OCI-LY3 (cell line): ENCODE results near the gene PSME3.

ENCODE experiments used
- H2AFZ ChIP-seq: fragments of 200-600, 300-600 bp; shearing (Covaris generic); 2 replicates; pipeline ENCODE4 v1.6.0; 2014; ENCODE audit warnings: antibody characterized with exemption, low read depth, low read length
- H3K27ac ChIP-seq: fragments of 200-600, 300-600 bp; sonication (generic); 2 replicates; pipeline ENCODE4 v1.5.1; 2014; ENCODE audit warnings: mild to moderate bottlenecking, low read length, moderate library complexity, mixed read lengths
- H3K27me3 ChIP-seq: fragments of 200-600, 300-600 bp; sonication (generic); 2 replicates; pipeline ENCODE4 v1.6.1; 2014; ENCODE audit warnings: low read depth, low read length, mixed read lengths
- H3K36me3 ChIP-seq: fragments of 200-600, 300-600 bp; sonication (generic); replicated peaks from 2 replicates; pipeline ENCODE3; 2014; ENCODE audit warnings: low read depth, low read length, mixed read lengths
- H3K4me1 ChIP-seq: fragments of 300-600, 200-600 bp; sonication (generic); 2 replicates; pipeline ENCODE4 v1.6.1; 2014; ENCODE audit warnings: low read length, mixed read lengths
- H3K4me2 ChIP-seq: fragments of 200-600, 300-600 bp; sonication (generic); 2 replicates; pipeline ENCODE4 v1.6.1; 2014; ENCODE audit warnings: low read length, mixed read lengths
- H3K4me3 ChIP-seq: fragments of 300-600, 200-600 bp; sonication (generic); 2 replicates; pipeline ENCODE4 v1.5.1; 2014; ENCODE audit warnings: antibody characterized with exemption, mild to moderate bottlenecking, low read length, moderate library complexity
- H3K79me2 ChIP-seq: fragments of 300-600, 200-600 bp; shearing (Covaris generic); 2 replicates; pipeline ENCODE4 v1.6.1; 2014; ENCODE audit warnings: mild to moderate bottlenecking, low read length, mixed read lengths
- H3K9ac ChIP-seq: fragments of 300-600, 200-600 bp; shearing (Covaris generic); 2 replicates; pipeline ENCODE4 v1.6.0; 2014; ENCODE audit warnings: mild to moderate bottlenecking, low read length, moderate library complexity
- H3K9me3 ChIP-seq: fragments of 200-600, 300-600 bp; shearing (Covaris generic); 2 replicates; pipeline ENCODE4 v1.6.1; 2014; ENCODE audit warnings: low read length, mixed read lengths; ENCODE audit not compliant: insufficient read depth
- H4K20me1 ChIP-seq: fragments of 200-600, 300-600 bp; sonication (generic); 2 replicates; pipeline ENCODE4 v1.6.1; 2016; ENCODE audit warnings: low read length, mixed read lengths; ENCODE audit not compliant: insufficient read depth
- EZH2phosphoT487 ChIP-seq: fragments of 200-600 bp; shearing (Covaris generic); IDR thresholded peaks from 2 replicates; pipeline ENCODE4 v1.6.1; 2018; ENCODE audit warnings: antibody characterized with exemption, mixed run types, low read depth
- TF ChIP-seq, protein P1 (sequence below): fragments of 200-600, 300-600 bp; sonication (generic); IDR thresholded peaks from 2 replicates; pipeline ENCODE4 v1.5.1; 2014; ENCODE audit warnings: antibody characterized with exemption, low read length, low read depth

PSME3 gene

GRCh38 chr17:42806249-42806648 is 26.9 kb upstream of the PSME3 start:
- no peaks in the 10 kb centered on the region for H3K27me3 ChIP-seq
- no peak for TF ChIP-seq EZH2phosphoT487
- TF ChIP-seq, protein P1, sequence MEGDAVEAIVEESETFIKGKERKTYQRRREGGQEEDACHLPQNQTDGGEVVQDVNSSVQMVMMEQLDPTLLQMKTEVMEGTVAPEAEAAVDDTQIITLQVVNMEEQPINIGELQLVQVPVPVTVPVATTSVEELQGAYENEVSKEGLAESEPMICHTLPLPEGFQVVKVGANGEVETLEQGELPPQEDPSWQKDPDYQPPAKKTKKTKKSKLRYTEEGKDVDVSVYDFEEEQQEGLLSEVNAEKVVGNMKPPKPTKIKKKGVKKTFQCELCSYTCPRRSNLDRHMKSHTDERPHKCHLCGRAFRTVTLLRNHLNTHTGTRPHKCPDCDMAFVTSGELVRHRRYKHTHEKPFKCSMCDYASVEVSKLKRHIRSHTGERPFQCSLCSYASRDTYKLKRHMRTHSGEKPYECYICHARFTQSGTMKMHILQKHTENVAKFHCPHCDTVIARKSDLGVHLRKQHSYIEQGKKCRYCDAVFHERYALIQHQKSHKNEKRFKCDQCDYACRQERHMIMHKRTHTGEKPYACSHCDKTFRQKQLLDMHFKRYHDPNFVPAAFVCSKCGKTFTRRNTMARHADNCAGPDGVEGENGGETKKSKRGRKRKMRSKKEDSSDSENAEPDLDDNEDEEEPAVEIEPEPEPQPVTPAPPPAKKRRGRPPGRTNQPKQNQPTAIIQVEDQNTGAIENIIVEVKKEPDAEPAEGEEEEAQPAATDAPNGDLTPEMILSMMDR: no peak
- no peaks in the 10 kb centered on the region for H3K9me3 ChIP-seq
- no peak overlapping the region for H2AFZ ChIP-seq
- no peak overlapping the region for H3K4me3 ChIP-seq
- H3K4me1 ChIP-seq: no peaks in the 10 kb centered on the region
- H3K4me2 ChIP-seq: no peak overlapping the region
- H3K27ac ChIP-seq: no peak overlapping the region
- no peaks in the 10 kb centered on the region for H4K20me1 ChIP-seq
- H3K36me3 ChIP-seq: peaks cover 17% of the 10 kb centered on the region
- no peaks in the 10 kb centered on the region for H3K79me2 ChIP-seq
- no peak overlapping the region for H3K9ac ChIP-seq

GRCh38 chr17:42809250-42809649 is 23.9 kb upstream of the PSME3 start:
- H3K27ac ChIP-seq: no peak overlapping the region
- H3K9ac ChIP-seq: no peak overlapping the region
- TF ChIP-seq, protein P1: no peak
- no peak for TF ChIP-seq EZH2phosphoT487
- no peak overlapping the region for H2AFZ ChIP-seq
- no peak overlapping the region for H3K4me3 ChIP-seq
- H4K20me1 ChIP-seq: no peaks in the 10 kb centered on the region
- peaks cover 29% of the 10 kb centered on the region for H3K36me3 ChIP-seq
- H3K79me2 ChIP-seq: no peaks in the 10 kb centered on the region
- H3K4me1 ChIP-seq: no peaks in the 10 kb centered on the region
- no peak overlapping the region for H3K4me2 ChIP-seq
- H3K27me3 ChIP-seq: no peaks in the 10 kb centered on the region
- H3K9me3 ChIP-seq: no peaks in the 10 kb centered on the region

- Histone ChIP-seq H2AFZ (no peak overlapping the region), H3K9me3 (no peaks in the 10 kb centered on the region), H3K36me3 (peaks cover 69% of the 10 kb centered on the region), H3K4me1 (no peaks in the 10 kb centered on the region), H3K9ac (no peak overlapping the region), H3K4me2 (no peak overlapping the region), H3K79me2 (no peaks in the 10 kb centered on the region), H3K27me3 (no peaks in the 10 kb centered on the region), H3K4me3 (no peak overlapping the region), H3K27ac (no peak overlapping the region), H4K20me1 (no peaks in the 10 kb centered on the region)
- TF ChIP-seq, protein P1: no peak
- TF ChIP-seq EZH2phosphoT487: no peak
Observed at GRCh38 chr17:42814633-42815399, 18.4 kb upstream of the PSME3 start.

DNA sequence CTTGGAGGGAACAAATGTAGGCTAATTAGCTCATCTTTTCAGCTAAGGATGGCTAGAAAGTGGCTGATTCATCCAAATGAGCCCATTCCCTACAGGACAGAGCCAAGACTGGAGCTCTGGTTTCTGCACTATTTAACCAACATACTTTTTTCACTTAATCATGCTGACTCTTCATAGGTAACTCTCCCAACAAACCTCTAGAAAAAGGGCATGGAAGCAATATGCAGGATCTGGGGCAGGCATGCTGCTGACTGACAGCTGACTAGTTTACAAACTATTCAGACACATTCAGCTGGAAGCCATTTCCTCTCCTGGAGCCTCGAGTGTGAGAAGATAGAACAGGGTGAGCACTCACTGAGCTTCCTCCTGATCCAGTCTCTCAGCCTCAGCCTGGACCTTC is 15.3 kb upstream of the PSME3 start:
- no peak overlapping the region for H2AFZ ChIP-seq
- H3K9me3 ChIP-seq: no peaks in the 10 kb centered on the region
- H3K4me1 ChIP-seq: no peaks in the 10 kb centered on the region
- peaks cover 9% of the 10 kb centered on the region for H3K79me2 ChIP-seq
- H4K20me1 ChIP-seq: no peaks in the 10 kb centered on the region
- H3K27ac ChIP-seq: no peak overlapping the region
- H3K4me3 ChIP-seq: no peak overlapping the region
- H3K27me3 ChIP-seq: no peaks in the 10 kb centered on the region
- H3K4me2 ChIP-seq: no peak overlapping the region
- H3K9ac ChIP-seq: no peak overlapping the region
- no peak for TF ChIP-seq EZH2phosphoT487
- TF ChIP-seq, protein P1: no peak
- H3K36me3 ChIP-seq: peaks cover 56% of the 10 kb centered on the region
